ENCODE measurements around the gene HAGHL.
"Not testable (repeated sequence)": the region's sequence is repeated elsewhere in the genome, so short reads cannot be mapped to it uniquely, and the experiment has no call there.

The HAGHL gene

GRCh38 chr16:752007-752312 lies 25.1 kb downstream of the HAGHL start:
- peaks cover 7% of the 10 kb centered on the region for H3K27me3 Mint-ChIP-seq (ENCODE audit: low read depth)
- H3K4me1 Mint-ChIP-seq (ENCODE audit: low read depth), result no peaks in the 10 kb centered on the region
- no peak overlapping the region for H3K4me3 Mint-ChIP-seq
- no peak for DNase-seq (ENCODE audit: low spot score)
- no peak overlapping the region for H3K27ac Mint-ChIP-seq
- H3K9me3 Mint-ChIP-seq, result no peaks in the 10 kb centered on the region
- H3K36me3 Mint-ChIP-seq (ENCODE audit: low read depth), result no peaks in the 10 kb centered on the region

GRCh38 chr16:754121-754607 lies 27.3 kb downstream of the HAGHL start:
- not testable (repeated sequence) for H3K4me1 Mint-ChIP-seq (ENCODE audit: low read depth); H3K27me3 Mint-ChIP-seq (ENCODE audit: low read depth); H3K4me3 Mint-ChIP-seq; H3K9me3 Mint-ChIP-seq; DNase-seq (ENCODE audit: low spot score); H3K27ac Mint-ChIP-seq; H3K36me3 Mint-ChIP-seq (ENCODE audit: low read depth)

- Mint-ChIP-seq H3K27me3 (ENCODE audit: low read depth) (peaks cover 7% of the 10 kb centered on the region), H3K27ac (no peak overlapping the region), H3K36me3 (ENCODE audit: low read depth) (no peaks in the 10 kb centered on the region), H3K9me3 (no peaks in the 10 kb centered on the region), H3K4me3 (no peak overlapping the region), H3K4me1 (ENCODE audit: low read depth) (no peaks in the 10 kb centered on the region)
- DNase-seq (ENCODE audit: low spot score), result no peak
These were observed 27.8 kb downstream of the HAGHL start for GRCh38 chr16:754656-755055.

DNA sequence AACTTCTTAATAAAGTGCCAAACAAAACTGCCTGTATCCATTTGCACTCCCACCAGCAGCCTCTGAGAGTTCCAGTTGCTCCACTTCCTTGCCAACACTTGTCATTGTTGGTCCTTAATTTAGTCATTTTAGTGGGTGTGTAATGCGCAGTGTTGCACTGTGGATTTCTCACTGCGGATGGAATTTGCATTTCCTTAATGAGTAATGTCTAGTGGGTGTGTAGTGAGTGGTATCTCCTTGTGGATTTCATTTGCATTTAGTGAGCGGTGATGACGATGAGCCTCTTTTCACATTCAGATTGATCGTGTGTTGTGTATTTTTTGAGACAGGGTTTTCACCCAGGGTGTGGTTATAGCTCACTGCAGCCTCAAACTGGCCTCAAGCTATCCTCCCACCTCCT lies 29.5 kb downstream of the HAGHL start:
- Mint-ChIP-seq H3K9me3 (no peaks in the 10 kb centered on the region), H3K27me3 (ENCODE audit: low read depth) (peaks cover 7% of the 10 kb centered on the region), H3K27ac (no peak overlapping the region), H3K4me3 (no peak overlapping the region), H3K36me3 (ENCODE audit: low read depth) (no peaks in the 10 kb centered on the region), H3K4me1 (ENCODE audit: low read depth) (no peaks in the 10 kb centered on the region)
- no peak for DNase-seq (ENCODE audit: low spot score)

- H3K9me3 Mint-ChIP-seq, result no peaks in the 10 kb centered on the region
- H3K27me3 Mint-ChIP-seq (ENCODE audit: low read depth), result peaks cover 7% of the 10 kb centered on the region
- no peak overlapping the region for H3K4me3 Mint-ChIP-seq
- H3K4me1 Mint-ChIP-seq (ENCODE audit: low read depth), result no peaks in the 10 kb centered on the region
- H3K36me3 Mint-ChIP-seq (ENCODE audit: low read depth), result no peaks in the 10 kb centered on the region
- H3K27ac Mint-ChIP-seq, result no peak overlapping the region
- no peak for DNase-seq (ENCODE audit: low spot score)
These were observed 32.4 kb downstream of the HAGHL start for GRCh38 chr16:759110-759910.

- Mint-ChIP-seq H3K4me3 (no peak overlapping the region), H3K36me3 (ENCODE audit: low read depth) (no peaks in the 10 kb centered on the region), H3K4me1 (ENCODE audit: low read depth) (no peaks in the 10 kb centered on the region), H3K27me3 (ENCODE audit: low read depth) (peaks cover 7% of the 10 kb centered on the region), H3K9me3 (no peaks in the 10 kb centered on the region), H3K27ac (no peak overlapping the region)
- DNase-seq (ENCODE audit: low spot score), result no peak
These were observed 33.2 kb downstream of the HAGHL start for GRCh38 chr16:760065-760464.

- Mint-ChIP-seq H3K27me3 (ENCODE audit: low read depth) (peaks cover 5% of the 10 kb centered on the region), H3K4me1 (ENCODE audit: low read depth) (no peaks in the 10 kb centered on the region), H3K9me3 (no peaks in the 10 kb centered on the region), H3K36me3 (ENCODE audit: low read depth) (no peaks in the 10 kb centered on the region), H3K4me3 (no peak within 1 kb of the TSS), H3K27ac (no peak within 1 kb of the TSS)
- no peak for DNase-seq (ENCODE audit: low spot score)
These were observed 33.8 kb downstream of the HAGHL start, which contains the start of gene MSLN for GRCh38 chr16:760545-761343. MSLN (plus strand) TSS chr16:760734; CDS start chr16:762681, 1,947 bp downstream.

DNA sequence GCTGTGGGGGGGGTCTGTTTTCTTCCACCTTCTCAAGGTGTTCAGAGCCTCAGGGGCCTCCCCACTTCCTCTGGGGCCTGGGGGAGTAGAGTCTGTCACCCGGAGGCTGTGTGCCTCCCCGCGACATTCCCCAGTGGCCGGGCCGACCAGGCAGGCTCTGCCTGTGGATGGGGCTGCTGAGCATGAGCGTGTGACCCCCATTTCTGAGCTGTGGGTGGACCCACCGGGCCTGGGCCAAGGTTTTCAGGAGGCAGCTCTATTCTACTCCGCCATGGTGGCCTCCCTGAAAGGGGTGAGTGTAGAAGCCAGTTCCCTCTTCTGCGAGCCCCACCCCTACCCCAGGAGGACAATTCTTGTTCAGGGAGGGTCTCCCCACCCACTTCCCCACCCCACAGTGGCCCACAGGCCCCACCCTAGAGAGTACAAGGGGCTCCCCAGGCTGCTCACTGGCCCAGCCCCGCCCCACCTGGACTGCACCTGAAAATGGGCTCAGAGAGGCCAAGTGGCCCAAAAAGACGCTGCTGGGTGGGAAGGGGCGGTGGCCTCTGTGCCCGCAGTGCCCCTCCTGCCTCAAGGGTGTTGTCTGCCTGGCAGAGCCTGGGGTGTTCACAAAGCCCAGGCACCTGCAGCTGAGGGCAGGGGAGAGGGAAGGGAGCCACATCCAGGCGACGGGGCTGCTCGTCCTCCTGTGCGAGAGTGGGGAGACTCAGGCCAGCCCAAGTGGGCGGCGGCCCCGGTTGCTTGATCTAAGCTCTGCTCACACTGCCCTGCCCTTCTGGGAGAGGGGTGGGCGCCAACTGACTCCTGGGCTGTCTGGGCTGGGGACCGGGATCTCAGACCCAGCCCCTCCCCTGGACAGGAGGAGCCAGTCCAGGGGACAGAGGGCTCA lies 35.0 kb downstream of the HAGHL start:
- no peaks in the 10 kb centered on the region for H3K27me3 Mint-ChIP-seq (ENCODE audit: low read depth)
- no peaks in the 10 kb centered on the region for H3K36me3 Mint-ChIP-seq (ENCODE audit: low read depth)
- no peak overlapping the region for H3K4me3 Mint-ChIP-seq
- DNase-seq (ENCODE audit: low spot score), result no peak
- no peaks in the 10 kb centered on the region for H3K4me1 Mint-ChIP-seq (ENCODE audit: low read depth)
- no peak overlapping the region for H3K27ac Mint-ChIP-seq
- no peaks in the 10 kb centered on the region for H3K9me3 Mint-ChIP-seq

- no peak for DNase-seq (ENCODE audit: low spot score)
- H3K36me3 Mint-ChIP-seq (ENCODE audit: low read depth), result no peaks in the 10 kb centered on the region
- H3K27me3 Mint-ChIP-seq (ENCODE audit: low read depth), result no peaks in the 10 kb centered on the region
- no peaks in the 10 kb centered on the region for H3K9me3 Mint-ChIP-seq
- no peaks in the 10 kb centered on the region for H3K4me1 Mint-ChIP-seq (ENCODE audit: low read depth)
- H3K27ac Mint-ChIP-seq, result no peak overlapping the region
- H3K4me3 Mint-ChIP-seq, result no peak overlapping the region
These were observed 35.8 kb downstream of the HAGHL start for GRCh38 chr16:762595-763268.

- DNase-seq (ENCODE audit: low spot score), result no peak
- Mint-ChIP-seq H3K36me3 (ENCODE audit: low read depth) (no peaks in the 10 kb centered on the region), H3K27ac (no peak overlapping the region), H3K27me3 (ENCODE audit: low read depth) (no peaks in the 10 kb centered on the region), H3K4me3 (no peak overlapping the region), H3K9me3 (no peaks in the 10 kb centered on the region), H3K4me1 (ENCODE audit: low read depth) (no peaks in the 10 kb centered on the region)
These were observed 36.7 kb downstream of the HAGHL start for GRCh38 chr16:763369-764183.

- Mint-ChIP-seq H3K27me3 (ENCODE audit: low read depth) (no peaks in the 10 kb centered on the region), H3K4me3 (no peak overlapping the region), H3K4me1 (ENCODE audit: low read depth) (no peaks in the 10 kb centered on the region), H3K36me3 (ENCODE audit: low read depth) (no peaks in the 10 kb centered on the region), H3K27ac (no peak overlapping the region), H3K9me3 (no peaks in the 10 kb centered on the region)
- DNase-seq (ENCODE audit: low spot score), result no peak
These were observed 37.4 kb downstream of the HAGHL start for GRCh38 chr16:764184-764750.

DNA sequence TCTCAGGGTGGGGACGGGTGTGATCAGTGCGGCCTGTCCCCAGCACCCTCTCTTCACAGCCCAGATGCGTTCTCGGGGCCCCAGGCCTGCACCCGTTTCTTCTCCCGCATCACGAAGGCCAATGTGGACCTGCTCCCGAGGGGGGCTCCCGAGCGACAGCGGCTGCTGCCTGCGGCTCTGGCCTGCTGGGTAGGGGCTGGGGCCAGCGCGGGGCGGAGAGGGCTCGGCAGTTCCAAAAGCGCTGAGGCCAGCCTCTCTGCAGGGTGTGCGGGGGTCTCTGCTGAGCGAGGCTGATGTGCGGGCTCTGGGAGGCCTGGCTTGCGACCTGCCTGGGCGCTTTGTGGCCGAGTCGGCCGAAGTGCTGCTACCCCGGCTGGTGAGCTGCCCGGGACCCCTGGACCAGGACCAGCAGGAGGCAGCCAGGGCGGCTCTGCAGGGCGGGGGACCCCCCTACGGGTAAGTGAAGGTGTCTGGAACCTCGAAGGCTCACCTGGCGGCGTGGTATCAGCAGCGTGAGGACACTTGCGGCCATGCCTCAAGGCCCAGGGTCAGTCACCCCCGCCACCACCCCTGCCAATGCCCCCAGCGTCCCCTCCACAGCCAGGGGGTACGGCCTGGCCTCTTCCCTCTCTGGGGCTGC lies 38.1 kb downstream of the HAGHL start:
- no peaks in the 10 kb centered on the region for H3K36me3 Mint-ChIP-seq (ENCODE audit: low read depth)
- H3K27me3 Mint-ChIP-seq (ENCODE audit: low read depth), result no peaks in the 10 kb centered on the region
- DNase-seq (ENCODE audit: low spot score), result no peak
- no peak overlapping the region for H3K27ac Mint-ChIP-seq
- no peak overlapping the region for H3K4me3 Mint-ChIP-seq
- no peaks in the 10 kb centered on the region for H3K9me3 Mint-ChIP-seq
- H3K4me1 Mint-ChIP-seq (ENCODE audit: low read depth), result no peaks in the 10 kb centered on the region

Measured in T-helper 2 cell treated with Interferon-gamma antibody and Interleukin-4, amounts not matched to agents 5 μg/mL and 100 μg/mL, for 36 hours (primary cell).